Astrocyte (in vitro differentiated cells and primary cell): ENCODE measurements around the gene SCLT1. TPM values are rescaled to one million over a fixed set of nuclear protein-coding genes. Genes with fewer than 3 reads are reported as not detected.

Source experiments
- DNase-seq: peaks from one replicate; pipeline ENCODE4 v3.0.0-alpha.2; 2010; ENCODE audit warnings: low read depth
- FAIRE-seq: peaks from 2 replicates; lab custom pipeline; 2011; peaks lifted over from hg19 to GRCh38; lab: Jason Lieb, UNC
- H2AFZ ChIP-seq: 2 replicates; pipeline ENCODE4 v1.6.0; 2012; ENCODE audit warnings: low read depth, low read length, inconsistent platforms
- H3K27ac ChIP-seq: 2 replicates; pipeline ENCODE4 v1.5.1; 2011; ENCODE audit warnings: low read depth, low read length, inconsistent platforms
- H3K27me3 ChIP-seq: 2 replicates; pipeline ENCODE4 v1.6.0; 2011; ENCODE audit warnings: low read length, inconsistent platforms; ENCODE audit not compliant: insufficient read depth
- H3K36me3 ChIP-seq: 2 replicates; pipeline ENCODE4 v1.5.1; 2011; ENCODE audit warnings: low read length, inconsistent platforms; ENCODE audit not compliant: insufficient read depth
- H3K4me1 ChIP-seq: 2 replicates; pipeline ENCODE4 v1.5.1; 2011; ENCODE audit warnings: low read length, inconsistent platforms; ENCODE audit not compliant: insufficient read depth
- H3K4me2 ChIP-seq: 2 replicates; pipeline ENCODE4 v1.6.0; 2012; ENCODE audit warnings: low read length, inconsistent platforms
- H3K4me3 ChIP-seq: 2 replicates; pipeline ENCODE4 v1.5.1; 2011; ENCODE audit warnings: low read depth, mild to moderate bottlenecking, low read length, inconsistent platforms; ENCODE audit not compliant: insufficient read depth
- H3K79me2 ChIP-seq: 2 replicates; pipeline ENCODE4 v1.6.0; 2012; ENCODE audit warnings: mild to moderate bottlenecking, low read length, inconsistent platforms; ENCODE audit not compliant: insufficient read depth
- H3K9ac ChIP-seq: 2 replicates; pipeline ENCODE4 v1.6.0; 2012; ENCODE audit warnings: mild to moderate bottlenecking, low read length, inconsistent platforms
- H3K9me3 ChIP-seq: 2 replicates; pipeline ENCODE4 v1.5.1; 2012; ENCODE audit warnings: low read depth, mild to moderate bottlenecking, low read length, inconsistent platforms; ENCODE audit not compliant: insufficient read depth
- H4K20me1 ChIP-seq: 2 replicates; pipeline ENCODE4 v1.6.0; 2012; ENCODE audit warnings: low read length, inconsistent platforms; ENCODE audit not compliant: insufficient read depth
- H3K27ac Mint-ChIP-seq: one replicate; pipeline ENCODE4 v1.8.0; 2021; ENCODE audit warnings: mild to moderate bottlenecking, mixed read lengths; ENCODE audit not compliant: unreplicated experiment
- H3K27me3 Mint-ChIP-seq: one replicate; pipeline ENCODE4 v1.8.0; 2021; ENCODE audit warnings: low read depth, mixed read lengths; ENCODE audit not compliant: unreplicated experiment
- H3K36me3 Mint-ChIP-seq: one replicate; pipeline ENCODE4 v1.8.0; 2021; ENCODE audit warnings: low read depth, mixed read lengths; ENCODE audit not compliant: unreplicated experiment
- H3K4me1 Mint-ChIP-seq: one replicate; pipeline ENCODE4 v1.8.0; 2021; ENCODE audit warnings: low read depth, mixed read lengths; ENCODE audit not compliant: unreplicated experiment
- H3K4me3 Mint-ChIP-seq: one replicate; pipeline ENCODE4 v1.8.0; 2021; ENCODE audit warnings: mild to moderate bottlenecking, moderate library complexity, mixed read lengths; ENCODE audit not compliant: unreplicated experiment
- H3K9me3 Mint-ChIP-seq: one replicate; pipeline ENCODE4 v1.8.0; 2021; ENCODE audit warnings: mild to moderate bottlenecking, mixed read lengths; ENCODE audit not compliant: unreplicated experiment
- CTCF ChIP-seq: IDR thresholded peaks from 2 replicates; pipeline ENCODE4 v1.5.1; 2011; ENCODE audit warnings: low read depth, mild to moderate bottlenecking, inconsistent platforms, low read length, moderate library complexity; ENCODE audit not compliant: insufficient read depth
- EZH2 ChIP-seq: IDR thresholded peaks from 2 replicates; pipeline ENCODE4 v1.6.1; 2012; ENCODE audit warnings: mild to moderate bottlenecking, low read length, inconsistent platforms; ENCODE audit not compliant: insufficient read depth
- total RNA-seq: library from RNA; stranded (reverse); gene quantifications from 2 replicates; pipeline ENCODE4 v1.2.1, GENCODE V29; 2021

SCLT1 gene
- total RNA-seq, 1 donor from 2014 or later = 11.3 TPM

GRCh38 chr4:128854433-128854832, 238.9 kb downstream of the SCLT1 start:
- Histone ChIP-seq H3K4me3 (no peak overlapping the region), H3K4me2 (peak overlapping the region; percentile 44), H3K27ac (peak overlapping the region; percentile 32), H3K9me3 (no peaks in the 10 kb centered on the region), H3K27me3 (no peaks in the 10 kb centered on the region), H3K79me2 (peaks cover 6% of the 10 kb centered on the region), H3K4me1 (peaks cover 23% of the 10 kb centered on the region), H3K9ac (peak overlapping the region; percentile 58), H4K20me1 (peaks cover 5% of the 10 kb centered on the region), H3K36me3 (peaks cover 55% of the 10 kb centered on the region), H2AFZ (no peak overlapping the region)
- peak overlapping the region; percentile 64 for H3K4me3 Mint-ChIP-seq
- no peak for TF ChIP-seq CTCF
- no peaks in the 10 kb centered on the region for H3K9me3 Mint-ChIP-seq
- H3K27ac Mint-ChIP-seq = peak overlapping the region; percentile 97
- DNase-seq = peak; percentile 67
- no peak for FAIRE-seq
- peaks cover 37% of the 10 kb centered on the region for H3K4me1 Mint-ChIP-seq
- peaks cover 45% of the 10 kb centered on the region for H3K36me3 Mint-ChIP-seq
- H3K27me3 Mint-ChIP-seq = no peaks in the 10 kb centered on the region

- peak overlapping the region; percentile 44 for H3K4me2 ChIP-seq
These were observed 239.6 kb downstream of the SCLT1 start for GRCh38 chr4:128853741-128854140.

More at GRCh38 chr4:128853741-128854140, 239.6 kb downstream of the SCLT1 start:
- Mint-ChIP-seq H3K27me3 (no peaks in the 10 kb centered on the region), H3K4me3 (no peak overlapping the region), H3K27ac (peak overlapping the region; percentile 97), H3K9me3 (no peaks in the 10 kb centered on the region), H3K4me1 (peaks cover 35% of the 10 kb centered on the region), H3K36me3 (peaks cover 45% of the 10 kb centered on the region)
- no peak for FAIRE-seq
- Histone ChIP-seq H3K4me1 (peaks cover 16% of the 10 kb centered on the region), H3K79me2 (peaks cover 6% of the 10 kb centered on the region), H3K9me3 (no peaks in the 10 kb centered on the region), H4K20me1 (peaks cover under 1% of the 10 kb centered on the region), H3K36me3 (peaks cover 61% of the 10 kb centered on the region), H3K4me3 (no peak overlapping the region), H2AFZ (no peak overlapping the region), H3K27me3 (no peaks in the 10 kb centered on the region), H3K27ac (peak overlapping the region; percentile 32), H3K9ac (peak overlapping the region; percentile 58)
- peak; percentile 81 for DNase-seq
- TF ChIP-seq EZH2 (no peak), CTCF (no peak)
